ENCODE results near the gene RNF121. TPM values are rescaled to one million over a fixed set of nuclear protein-coding genes. Genes with fewer than 3 reads are reported as not detected.

Gene RNF121
- total RNA-seq, 2 experiments from 2014 or later = 23.8 to 26.4 TPM

GRCh38 chr11:71979094-71979493 is 50.2 kb downstream of the RNF121 start:
- DNase-seq = no peak
- Mint-ChIP-seq H3K9me3 (no peaks in the 10 kb centered on the region), H3K27me3 (no peaks in the 10 kb centered on the region), H3K27ac (no peak overlapping the region), H3K36me3 (ENCODE audit: low read depth) (peaks cover 4% of the 10 kb centered on the region), H3K4me3 (no peak overlapping the region), H3K4me1 (no peaks in the 10 kb centered on the region)
- CTCF ChIA-PET = interaction anchor here (1.0 to 1.8 kb wide), 4 partner anchors 11 to 452 kb away, joined by 3 to 5 read pairs (median 3); no protein-coding TSS in a partner anchor
- POLR2A ChIA-PET = no interaction called here

GRCh38 chr11:71979602-71980001 is 50.8 kb downstream of the RNF121 start:
- peaks cover 4% of the 10 kb centered on the region for H3K36me3 Mint-ChIP-seq (ENCODE audit: low read depth)
- no peak overlapping the region for H3K27ac Mint-ChIP-seq
- CTCF ChIA-PET = no interaction called here

GRCh38 chr11:71986131-71986530 is 57.3 kb downstream of the RNF121 start:
- ChIA-PET CTCF (interaction anchor here (0.6 to 2.7 kb wide), 5 partner anchors 9 to 448 kb away, joined by 3 to 7 read pairs (median 3); partner anchors contain the start of gene CLPB), POLR2A (no interaction called here)
- Mint-ChIP-seq H3K27me3 (no peaks in the 10 kb centered on the region), H3K4me3 (no peak overlapping the region), H3K36me3 (ENCODE audit: low read depth) (peaks cover 7% of the 10 kb centered on the region), H3K27ac (peak overlapping the region; percentile 0), H3K4me1 (peaks cover 5% of the 10 kb centered on the region), H3K9me3 (no peaks in the 10 kb centered on the region)
- no peak for DNase-seq

More at GRCh38 chr11:71979602-71980001, 50.8 kb downstream of the RNF121 start:
- POLR2A ChIA-PET = no interaction called here
- H3K4me1 Mint-ChIP-seq = no peaks in the 10 kb centered on the region
- H3K4me3 Mint-ChIP-seq = no peak overlapping the region
- no peaks in the 10 kb centered on the region for H3K27me3 Mint-ChIP-seq
- DNase-seq = no peak
- no peaks in the 10 kb centered on the region for H3K9me3 Mint-ChIP-seq

- DNase-seq = no peak
- Mint-ChIP-seq H3K27me3 (no peaks in the 10 kb centered on the region), H3K4me3 (no peak overlapping the region), H3K27ac (no peak overlapping the region), H3K4me1 (peaks cover 7% of the 10 kb centered on the region), H3K36me3 (ENCODE audit: low read depth) (peaks cover 11% of the 10 kb centered on the region), H3K9me3 (no peaks in the 10 kb centered on the region)
- CTCF ChIA-PET = interaction anchor here (0.9 to 2.7 kb wide), 5 partner anchors 9 to 32 kb away, joined by 3 to 9 read pairs (median 4); partner anchors contain the start of gene IL18BP
- POLR2A ChIA-PET = no interaction called here
Measured at GRCh38 chr11:71987521-71987920, 58.7 kb downstream of the RNF121 start.

- Mint-ChIP-seq H3K4me1 (peaks cover 8% of the 10 kb centered on the region), H3K36me3 (ENCODE audit: low read depth) (peaks cover 10% of the 10 kb centered on the region), H3K4me3 (no peak overlapping the region), H3K9me3 (no peaks in the 10 kb centered on the region), H3K27me3 (no peaks in the 10 kb centered on the region), H3K27ac (no peak overlapping the region)
- no peak for DNase-seq
- POLR2A ChIA-PET = no interaction called here
- CTCF ChIA-PET = interaction anchor here (0.9 to 2.7 kb wide), 5 partner anchors 10 to 31 kb away, joined by 4 to 9 read pairs (median 5); partner anchors contain the start of gene IL18BP
Measured at GRCh38 chr11:71988050-71988449, 59.2 kb downstream of the RNF121 start.

GRCh38 chr11:71990701-71991100 is 61.9 kb downstream of the RNF121 start:
- ChIA-PET POLR2A (no interaction called here), CTCF (interaction anchor here (1.9 kb wide), 1 partner anchor 13 kb away, joined by 7 read pairs; no protein-coding TSS in a partner anchor)
- H3K36me3 Mint-ChIP-seq (ENCODE audit: low read depth) = peaks cover 10% of the 10 kb centered on the region
- no peaks in the 10 kb centered on the region for H3K9me3 Mint-ChIP-seq
- H3K4me3 Mint-ChIP-seq = no peak overlapping the region
- H3K27ac Mint-ChIP-seq = no peak overlapping the region
- no peak for DNase-seq
- no peaks in the 10 kb centered on the region for H3K27me3 Mint-ChIP-seq
- H3K4me1 Mint-ChIP-seq = peaks cover 3% of the 10 kb centered on the region

GRCh38 chr11:71991494-71991893 is 62.6 kb downstream of the RNF121 start:
- no peak overlapping the region for H3K4me3 Mint-ChIP-seq

GRCh38 chr11:71992136-71992730 is 63.4 kb downstream of the RNF121 start:
- CTCF ChIA-PET = interaction anchor here (0.6 to 1.0 kb wide), 2 partner anchors 51 to 656 kb away, joined by 3 to 5 read pairs; no protein-coding TSS in a partner anchor
- Mint-ChIP-seq H3K36me3 (ENCODE audit: low read depth) (peaks cover 10% of the 10 kb centered on the region), H3K27me3 (no peaks in the 10 kb centered on the region)

More at GRCh38 chr11:71991494-71991893, 62.6 kb downstream of the RNF121 start:
- H3K27me3 Mint-ChIP-seq = no peaks in the 10 kb centered on the region
- ChIA-PET POLR2A (no interaction called here), CTCF (interaction anchor here (0.6 to 1.0 kb wide), 3 partner anchors 52 to 655 kb away, joined by 3 to 5 read pairs (median 3); no protein-coding TSS in a partner anchor)
- H3K9me3 Mint-ChIP-seq = no peaks in the 10 kb centered on the region
- DNase-seq = no peak
- H3K4me1 Mint-ChIP-seq = peaks cover 3% of the 10 kb centered on the region
- H3K27ac Mint-ChIP-seq = no peak overlapping the region
- peaks cover 10% of the 10 kb centered on the region for H3K36me3 Mint-ChIP-seq (ENCODE audit: low read depth)

GRCh38 chr11:71994786-71995185 is 65.9 kb downstream of the RNF121 start:
- POLR2A ChIA-PET = no interaction called here
- no peaks in the 10 kb centered on the region for H3K27me3 Mint-ChIP-seq

More at GRCh38 chr11:71992136-71992730, 63.4 kb downstream of the RNF121 start:
- POLR2A ChIA-PET = interaction anchor here (0.6 kb wide), 1 partner anchor 103 kb away, joined by 5 read pairs; no protein-coding TSS in a partner anchor
- H3K4me1 Mint-ChIP-seq = peaks cover 3% of the 10 kb centered on the region
- no peak for DNase-seq
- H3K9me3 Mint-ChIP-seq = no peaks in the 10 kb centered on the region
- H3K27ac Mint-ChIP-seq = no peak overlapping the region
- no peak overlapping the region for H3K4me3 Mint-ChIP-seq

GRCh38 chr11:71995726-71996291 is 67.0 kb downstream of the RNF121 start:
- ChIA-PET POLR2A (no interaction called here), CTCF (interaction anchor here (7.5 kb wide), 1 partner anchor 19 kb away, joined by 42 read pairs; no protein-coding TSS in a partner anchor)
- H3K9me3 Mint-ChIP-seq = no peaks in the 10 kb centered on the region
- H3K4me3 Mint-ChIP-seq = no peak overlapping the region
- no peak overlapping the region for H3K27ac Mint-ChIP-seq
- H3K4me1 Mint-ChIP-seq = peaks cover 23% of the 10 kb centered on the region
- DNase-seq = no peak
- peaks cover 28% of the 10 kb centered on the region for H3K36me3 Mint-ChIP-seq (ENCODE audit: low read depth)
- no peaks in the 10 kb centered on the region for H3K27me3 Mint-ChIP-seq

More at GRCh38 chr11:71994786-71995185, 65.9 kb downstream of the RNF121 start:
- no peaks in the 10 kb centered on the region for H3K9me3 Mint-ChIP-seq
- peaks cover 25% of the 10 kb centered on the region for H3K36me3 Mint-ChIP-seq (ENCODE audit: low read depth)
- CTCF ChIA-PET = interaction anchor here (0.6 to 1.2 kb wide), 2 partner anchors 13 to 57 kb away, joined by 3 to 4 read pairs; no protein-coding TSS in a partner anchor
- H3K4me1 Mint-ChIP-seq = peaks cover 21% of the 10 kb centered on the region
- H3K27ac Mint-ChIP-seq = no peak overlapping the region
- no peak for DNase-seq
- no peak overlapping the region for H3K4me3 Mint-ChIP-seq

- Mint-ChIP-seq H3K27ac (no peak overlapping the region), H3K36me3 (ENCODE audit: low read depth) (peaks cover 24% of the 10 kb centered on the region), H3K4me3 (no peak overlapping the region), H3K9me3 (no peaks in the 10 kb centered on the region), H3K4me1 (peaks cover 23% of the 10 kb centered on the region), H3K27me3 (no peaks in the 10 kb centered on the region)
- CTCF ChIA-PET = interaction anchor here (0.9 to 7.5 kb wide), 2 partner anchors 9 to 18 kb away, joined by 3 to 42 read pairs; no protein-coding TSS in a partner anchor
- POLR2A ChIA-PET = no interaction called here
- no peak for DNase-seq
Measured at GRCh38 chr11:71996517-71996916, 67.7 kb downstream of the RNF121 start.

GRCh38 chr11:71996946-71997345 is 68.1 kb downstream of the RNF121 start:
- H3K36me3 Mint-ChIP-seq (ENCODE audit: low read depth) = peaks cover 26% of the 10 kb centered on the region
- ChIA-PET POLR2A (no interaction called here), CTCF (interaction anchor here (0.8 to 7.5 kb wide), 3 partner anchors 10 to 147 kb away, joined by 3 to 42 read pairs (median 4); no protein-coding TSS in a partner anchor)
- H3K27me3 Mint-ChIP-seq = no peaks in the 10 kb centered on the region
- peaks cover 23% of the 10 kb centered on the region for H3K4me1 Mint-ChIP-seq
- no peak for DNase-seq
- H3K4me3 Mint-ChIP-seq = no peak overlapping the region
- H3K9me3 Mint-ChIP-seq = no peaks in the 10 kb centered on the region
- H3K27ac Mint-ChIP-seq = no peak overlapping the region

- Mint-ChIP-seq H3K4me1 (peaks cover 20% of the 10 kb centered on the region), H3K27ac (no peak overlapping the region), H3K36me3 (ENCODE audit: low read depth) (peaks cover 32% of the 10 kb centered on the region), H3K4me3 (no peak overlapping the region), H3K27me3 (no peaks in the 10 kb centered on the region), H3K9me3 (no peaks in the 10 kb centered on the region)
- CTCF ChIA-PET = interaction anchor here (0.8 to 7.5 kb wide), 4 partner anchors 10 to 146 kb away, joined by 3 to 42 read pairs (median 4); no protein-coding TSS in a partner anchor
- no peak for DNase-seq
- POLR2A ChIA-PET = interaction anchor here (1.1 kb wide), 1 partner anchor 18 kb away, joined by 4 read pairs; no protein-coding TSS in a partner anchor
Measured at GRCh38 chr11:71997594-71997993, 68.7 kb downstream of the RNF121 start.

All from activated CD4-positive, alpha-beta T cell treated with anti-CD3 and anti-CD28 coated beads, Interleukin-2, amount 10 ng/mL, durations not matched to agents 7 days and 5 days (primary cell).